GM18526 (cell line): ENCODE data around the gene DIRAS1.

Source experiments
- POLR2A ChIP-seq: IDR thresholded peaks from 3 replicates; pipeline ENCODE4 v1.6.1; 2011; ENCODE audit not compliant: insufficient read length; ENCODE audit errors: extremely low read depth

DIRAS1 gene

GRCh38 chr19:2685204-2685704 lies 35.9 kb downstream of the DIRAS1 start:
- TF ChIP-seq POLR2A: no peak

DNA sequence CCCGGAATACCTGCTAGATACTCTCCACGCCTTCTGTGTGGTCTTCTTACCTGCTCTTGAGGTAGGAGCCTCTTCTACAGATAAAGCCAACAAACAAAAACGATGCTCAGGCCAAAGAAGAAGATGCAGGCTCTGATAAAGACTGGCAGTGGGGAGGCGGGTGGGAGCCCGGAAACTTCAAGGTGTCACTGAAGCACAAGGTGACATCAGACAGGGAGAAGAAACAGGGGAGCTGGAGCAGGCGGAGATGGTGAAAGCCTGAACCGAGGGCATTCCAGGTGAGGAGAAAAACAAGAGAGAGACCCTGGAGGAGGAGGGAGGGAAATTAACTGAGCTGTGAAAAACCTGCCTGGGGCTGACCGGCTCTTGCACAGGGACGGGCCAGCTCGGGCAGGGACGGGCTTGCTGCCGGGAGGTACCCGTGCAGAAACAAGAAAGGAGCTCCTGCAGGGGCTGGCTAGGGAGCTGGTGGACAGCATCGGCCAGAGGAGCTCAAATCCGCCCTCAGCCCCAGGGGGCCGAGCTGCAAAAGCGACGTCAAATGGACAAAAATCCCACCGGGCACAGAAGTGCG lies 37.7 kb downstream of the DIRAS1 start:
- no peak for TF ChIP-seq POLR2A

- no peak for TF ChIP-seq POLR2A
Observed at GRCh38 chr19:2680808-2681207, 40.4 kb downstream of the DIRAS1 start.

DNA sequence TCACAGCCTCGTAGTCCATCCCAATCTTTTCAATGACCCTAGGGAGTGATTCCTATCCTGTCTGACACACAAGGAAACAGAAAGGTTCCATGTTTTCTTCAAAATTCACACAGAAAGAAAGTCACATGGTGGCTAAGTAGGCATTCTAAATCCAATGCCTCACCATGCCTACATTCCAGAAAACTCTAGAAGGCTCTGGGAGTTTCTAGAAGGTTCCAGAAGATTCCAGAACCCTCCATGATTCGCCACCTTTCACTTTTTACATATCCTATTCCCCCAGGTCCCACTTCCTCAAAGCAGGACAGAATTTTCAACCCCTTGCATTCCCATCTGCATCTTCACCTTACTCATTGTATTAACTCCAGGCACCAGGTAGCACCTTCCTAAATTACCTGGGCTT lies 41.7 kb downstream of the DIRAS1 start:
- no peak for TF ChIP-seq POLR2A

- no peak for TF ChIP-seq POLR2A
Observed at GRCh38 chr19:2678044-2678671, 43.0 kb downstream of the DIRAS1 start.

DNA sequence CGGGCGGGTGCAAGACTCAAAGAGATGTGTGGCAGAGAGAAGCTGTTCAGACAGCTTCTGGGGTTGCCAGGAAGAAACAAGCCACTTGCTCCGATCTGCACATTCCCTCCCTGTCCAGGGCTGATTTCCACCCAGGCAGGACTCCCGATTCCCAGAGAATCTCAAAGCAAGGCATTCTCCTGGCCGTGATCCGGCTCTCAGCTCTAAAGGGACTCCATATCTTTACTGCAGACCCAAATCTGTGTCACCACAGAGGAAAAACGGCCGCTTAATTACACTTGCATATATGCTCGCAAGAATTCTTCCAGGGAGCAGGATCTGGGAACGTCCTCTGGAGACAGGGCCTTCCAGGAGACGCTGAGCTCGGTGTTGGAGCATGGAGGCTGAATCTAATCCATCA lies 44.3 kb downstream of the DIRAS1 start:
- TF ChIP-seq POLR2A: no peak

GRCh38 chr19:2675892-2676291 lies 45.3 kb downstream of the DIRAS1 start:
- no peak for TF ChIP-seq POLR2A

DNA sequence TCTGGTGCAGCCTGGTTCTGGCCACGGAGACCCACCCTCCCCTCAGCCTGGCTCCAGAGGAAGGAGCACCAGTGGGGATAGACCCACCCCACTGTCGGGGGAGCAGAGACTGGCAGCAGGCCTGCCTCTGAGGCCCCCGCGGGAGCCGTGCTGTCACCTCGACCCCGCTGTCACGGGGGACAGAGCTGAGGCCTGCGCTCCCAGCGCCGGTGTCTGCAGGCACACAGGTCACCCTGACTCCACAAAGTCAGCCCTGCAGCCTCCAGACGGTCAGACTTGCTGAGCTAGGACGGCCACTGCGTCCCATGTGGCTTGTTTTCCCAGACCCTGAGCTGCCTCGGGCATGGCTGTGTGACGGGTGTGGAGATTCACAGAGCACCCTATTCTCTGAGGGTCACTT lies 51.0 kb downstream of the DIRAS1 start:
- TF ChIP-seq POLR2A: no peak

DNA sequence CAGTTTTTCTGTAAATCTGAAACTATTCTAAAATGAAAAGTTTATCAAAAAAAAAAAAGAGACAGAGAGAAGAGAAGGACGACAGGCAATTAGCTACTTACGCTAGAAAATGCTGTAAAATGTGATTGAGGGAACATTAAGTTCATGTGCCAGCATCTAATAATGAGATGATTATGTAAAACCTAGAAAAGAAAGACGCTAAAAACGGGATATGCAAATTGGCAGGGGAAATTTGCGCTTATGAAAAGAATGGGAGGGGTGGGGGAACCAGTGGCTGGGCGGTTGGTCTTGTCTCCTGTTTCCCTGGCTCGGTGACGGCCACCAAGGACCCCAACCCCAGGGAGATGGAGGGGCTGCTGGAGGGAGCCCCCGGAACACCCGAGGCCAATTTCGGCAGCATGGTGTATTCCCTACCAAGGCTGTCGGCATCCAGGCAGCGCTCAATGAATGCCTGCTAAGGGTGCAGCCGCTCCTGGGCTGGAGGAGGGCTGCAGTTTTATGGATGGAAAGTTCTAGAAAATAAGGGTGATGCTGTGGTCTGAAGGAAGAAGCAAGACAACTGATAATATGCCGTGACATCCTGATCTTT lies 52.9 kb downstream of the DIRAS1 start:
- no peak for TF ChIP-seq POLR2A

DNA sequence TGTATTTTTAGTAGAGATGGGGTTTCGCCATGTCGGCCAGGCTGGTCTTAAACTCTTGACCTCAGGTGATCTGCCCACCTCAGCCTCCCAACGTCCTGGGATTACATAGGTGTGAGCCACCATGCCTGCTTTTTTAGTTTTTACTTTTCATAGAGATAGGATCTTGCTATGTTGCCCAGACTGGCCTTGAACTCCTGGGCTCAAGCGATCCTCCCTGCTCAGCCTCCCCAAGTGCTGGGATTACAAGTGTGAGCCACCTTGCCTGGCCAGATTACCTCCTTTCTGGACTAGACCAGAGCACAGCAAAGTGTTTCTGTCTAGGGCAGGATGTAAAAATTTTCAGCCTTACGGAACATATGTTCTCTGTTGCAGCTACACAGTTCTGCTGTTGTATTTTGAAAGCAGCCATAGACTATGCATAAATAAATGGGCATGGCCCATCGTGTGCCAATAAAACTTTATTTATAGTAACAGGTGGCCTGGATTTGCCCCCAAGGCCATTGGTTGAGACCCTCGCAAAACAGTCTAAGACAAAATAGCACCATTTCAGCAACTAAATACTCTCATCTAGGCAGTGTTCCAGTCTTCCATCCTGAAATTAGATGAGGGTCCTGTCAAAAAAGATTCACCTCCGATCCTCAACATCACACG lies 54.7 kb downstream of the DIRAS1 start:
- no peak for TF ChIP-seq POLR2A

GRCh38 chr19:2665103-2665502 lies 56.1 kb downstream of the DIRAS1 start:
- no peak for TF ChIP-seq POLR2A
